ENCODE data around the gene NKX3-2.

DNA sequence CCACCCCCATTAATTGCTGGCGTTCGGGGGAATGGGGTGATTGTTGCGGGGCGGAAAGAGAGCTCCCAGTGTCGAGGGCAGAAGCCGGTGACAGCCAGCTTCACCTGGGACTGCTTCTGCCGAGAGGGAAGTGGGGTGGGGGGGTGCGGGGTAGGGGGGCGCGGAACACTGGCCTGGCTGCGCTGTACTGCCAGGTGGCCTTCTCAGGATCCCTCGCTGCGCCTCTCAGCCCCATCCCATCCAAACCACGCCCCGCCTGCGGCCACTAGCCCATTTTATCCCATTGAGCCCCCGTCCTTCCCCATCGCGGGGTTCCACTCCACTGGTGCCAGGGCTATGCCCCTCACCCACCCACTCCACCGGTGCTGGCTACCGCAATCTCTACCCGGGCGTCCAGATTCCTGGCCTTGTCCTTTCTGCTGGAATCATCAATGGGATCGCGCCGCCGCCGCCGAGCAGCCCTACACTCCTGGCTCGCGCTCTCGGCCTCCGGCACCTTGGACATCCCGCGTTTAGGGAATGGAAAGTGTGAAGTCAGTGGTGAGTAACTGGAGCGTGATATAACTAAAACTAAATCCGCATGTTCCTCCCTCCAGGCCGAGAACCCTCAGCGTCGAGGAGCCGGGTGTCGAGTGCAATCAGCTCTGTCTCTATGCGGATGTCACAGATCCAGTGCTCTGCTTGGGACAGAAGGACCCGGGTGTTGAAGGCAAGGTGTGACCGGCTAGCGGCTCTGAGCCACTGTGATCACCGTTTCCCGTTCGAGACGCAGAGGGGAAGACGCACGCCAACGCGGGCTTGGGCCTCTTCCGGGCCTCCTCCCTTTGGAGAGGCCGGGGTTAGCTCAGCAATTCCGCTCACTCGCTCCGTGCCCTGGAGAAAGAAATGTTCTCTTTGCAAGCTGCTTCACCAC lies 20.5 kb downstream of the NKX3-2 start:
- TF ChIP-seq, protein P1, sequence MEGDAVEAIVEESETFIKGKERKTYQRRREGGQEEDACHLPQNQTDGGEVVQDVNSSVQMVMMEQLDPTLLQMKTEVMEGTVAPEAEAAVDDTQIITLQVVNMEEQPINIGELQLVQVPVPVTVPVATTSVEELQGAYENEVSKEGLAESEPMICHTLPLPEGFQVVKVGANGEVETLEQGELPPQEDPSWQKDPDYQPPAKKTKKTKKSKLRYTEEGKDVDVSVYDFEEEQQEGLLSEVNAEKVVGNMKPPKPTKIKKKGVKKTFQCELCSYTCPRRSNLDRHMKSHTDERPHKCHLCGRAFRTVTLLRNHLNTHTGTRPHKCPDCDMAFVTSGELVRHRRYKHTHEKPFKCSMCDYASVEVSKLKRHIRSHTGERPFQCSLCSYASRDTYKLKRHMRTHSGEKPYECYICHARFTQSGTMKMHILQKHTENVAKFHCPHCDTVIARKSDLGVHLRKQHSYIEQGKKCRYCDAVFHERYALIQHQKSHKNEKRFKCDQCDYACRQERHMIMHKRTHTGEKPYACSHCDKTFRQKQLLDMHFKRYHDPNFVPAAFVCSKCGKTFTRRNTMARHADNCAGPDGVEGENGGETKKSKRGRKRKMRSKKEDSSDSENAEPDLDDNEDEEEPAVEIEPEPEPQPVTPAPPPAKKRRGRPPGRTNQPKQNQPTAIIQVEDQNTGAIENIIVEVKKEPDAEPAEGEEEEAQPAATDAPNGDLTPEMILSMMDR (conservative IDR thresholded peaks at IDR 0.05 in 1 of 2, IDR thresholded peaks at IDR 0.05 in 1 of 2; ENCODE audit: extremely low read depth in 1 of 2, insufficient read depth in 1 of 2, low read depth in 1 of 2, low read length in 2 of 2) = no peak
- peak; percentile 51 for TF ChIP-seq EZH2 (IDR thresholded peaks at IDR 0.05; ENCODE audit: borderline replicate concordance, low read length)

Measured in mammary epithelial cell (primary cell).